Stimulated activated naive CD4-positive, alpha-beta T cell treated with Interleukin-2 at 50 U/mL for 16 hours (primary cell): ENCODE measurements around the gene BCAR1.
"Not testable (repeated sequence)": the region's sequence is repeated elsewhere in the genome, so short reads cannot be mapped to it uniquely, and the experiment has no call there.

Experiments
- DNase-seq: peaks from one replicate; lab custom pipeline; 2025; lab: John Stamatoyannopoulos, UW

BCAR1 gene

GRCh38 chr16:75224306-75225082 lies 26.9 kb downstream of the BCAR1 start:
- DNase-seq: no peak

GRCh38 chr16:75223129-75223528 lies 28.3 kb downstream of the BCAR1 start:
- DNase-seq: not testable (repeated sequence)

- no peak for DNase-seq
These were observed 29.1 kb downstream of the BCAR1 start for GRCh38 chr16:75222271-75222783.

- DNase-seq: no peak
These were observed 31.6 kb downstream of the BCAR1 start for GRCh38 chr16:75219838-75220237.

- no peak for DNase-seq
These were observed 32.3 kb downstream of the BCAR1 start for GRCh38 chr16:75219088-75219487.

- DNase-seq: no peak
These were observed 33.0 kb downstream of the BCAR1 start, which contains the start of gene CTRB1 for GRCh38 chr16:75218256-75219076. Gene CTRB1 (plus strand): TSS chr16:75218988. CDS start chr16:75219008, 20 bp downstream.

GRCh38 chr16:75217389-75217851 lies 34.0 kb downstream of the BCAR1 start:
- DNase-seq: no peak

- no peak for DNase-seq
These were observed 34.8 kb downstream of the BCAR1 start for GRCh38 chr16:75216576-75216975.

GRCh38 chr16:75216127-75216526 lies 35.3 kb downstream of the BCAR1 start:
- DNase-seq: no peak

- DNase-seq: not testable (repeated sequence)
These were observed 40.1 kb downstream of the BCAR1 start for GRCh38 chr16:75211286-75211685.

- no peak for DNase-seq
These were observed 41.5 kb downstream of the BCAR1 start for GRCh38 chr16:75209944-75210343.

- DNase-seq: not testable (repeated sequence)
These were observed 41.9 kb downstream of the BCAR1 start for GRCh38 chr16:75209514-75209913.

- DNase-seq: no peak
These were observed 42.4 kb downstream of the BCAR1 start for GRCh38 chr16:75208861-75209505.

- DNase-seq: no peak
These were observed 43.1 kb downstream of the BCAR1 start for GRCh38 chr16:75208242-75208825.

- no peak for DNase-seq
These were observed 43.6 kb downstream of the BCAR1 start for GRCh38 chr16:75207831-75208230.

- DNase-seq: no peak
These were observed 44.5 kb downstream of the BCAR1 start, which contains the start of gene CTRB2 for GRCh38 chr16:75206749-75207451. Gene CTRB2 (minus strand): TSS chr16:75207161. CDS start chr16:75207141, 20 bp downstream.

GRCh38 chr16:75205961-75206748 lies 45.3 kb downstream of the BCAR1 start:
- not testable (repeated sequence) for DNase-seq

GRCh38 chr16:75205438-75205837 lies 46.0 kb downstream of the BCAR1 start:
- DNase-seq: not testable (repeated sequence)

GRCh38 chr16:75204905-75205304 lies 46.5 kb downstream of the BCAR1 start:
- not testable (repeated sequence) for DNase-seq

- DNase-seq: no peak
These were observed 47.0 kb downstream of the BCAR1 start for GRCh38 chr16:75204410-75204758.
